Karpas-422 (cell line): Measurements from ENCODE around the gene DHRS11. TPM values are rescaled to one million over a fixed set of nuclear protein-coding genes. Genes with fewer than 3 reads are reported as not detected.

ENCODE experiments used
- DNase-seq: peaks from one replicate; pipeline ENCODE4 v3.0.0-alpha.2; 2015
- H2AFZ ChIP-seq: fragments of 200-600 bp; sonication (generic); 2 replicates; pipeline ENCODE4 v1.6.1; 2014; ENCODE audit warnings: antibody characterized with exemption, low read length, mixed read lengths
- H3K27ac ChIP-seq: fragments of 200-600 bp; sonication (generic); 2 replicates; pipeline ENCODE4 v1.5.1; 2014; ENCODE audit warnings: mild to moderate bottlenecking, low read length, moderate library complexity
- H3K27me3 ChIP-seq: fragments of 200-600 bp; sonication (generic); 2 replicates; pipeline ENCODE4 v1.6.1; 2014; ENCODE audit warnings: low read length, mixed read lengths
- H3K36me3 ChIP-seq: fragments of 200-600 bp; sonication (generic); 2 replicates; pipeline ENCODE4 v1.6.1; 2014; ENCODE audit warnings: low read length, mixed read lengths; ENCODE audit not compliant: insufficient read depth
- H3K4me1 ChIP-seq: fragments of 200-600 bp; sonication (generic); 2 replicates; pipeline ENCODE4 v1.6.1; 2014; ENCODE audit warnings: mild to moderate bottlenecking, low read length, mixed read lengths
- H3K4me2 ChIP-seq: fragments of 200-600 bp; sonication (generic); 2 replicates; pipeline ENCODE4 v1.6.1; 2014; ENCODE audit warnings: low read length, low read depth, mild to moderate bottlenecking; ENCODE audit not compliant: poor library complexity, severe bottlenecking
- H3K4me3 ChIP-seq: fragments of 200-600 bp; sonication (generic); 2 replicates; pipeline ENCODE4 v1.5.1; 2014; ENCODE audit warnings: mild to moderate bottlenecking, antibody characterized with exemption, low read length, mixed read lengths
- H3K79me2 ChIP-seq: fragments of 200-600 bp; sonication (generic); 2 replicates; pipeline ENCODE4 v1.6.1; 2014; ENCODE audit warnings: mild to moderate bottlenecking, low read length, mixed read lengths
- H3K9ac ChIP-seq: fragments of 200-600 bp; sonication (generic); 2 replicates; pipeline ENCODE4 v1.6.0; 2014; ENCODE audit warnings: low read length
- H3K9me2 ChIP-seq: fragments of 200-600 bp; sonication (generic), shearing (Covaris generic); replicated peaks from 2 replicates; pipeline ENCODE4 v1.6.0; 2014; ENCODE audit warnings: mild to moderate bottlenecking, low read length, moderate library complexity; ENCODE audit not compliant: insufficient read depth
- H3K9me3 ChIP-seq: fragments of 300-700, 200-600 bp; sonication (generic); 2 replicates; pipeline ENCODE4 v1.6.1; 2014; ENCODE audit warnings: low read length, mixed read lengths
- H4K20me1 ChIP-seq: fragments of 200-600 bp; sonication (generic); 2 replicates; pipeline ENCODE4 v1.6.1; 2014; ENCODE audit warnings: mild to moderate bottlenecking, antibody characterized with exemption, low read length, low read depth; ENCODE audit not compliant: insufficient read depth
- total RNA-seq: library from RNA; depleted of rRNA; stranded (reverse); fragments of >200 nt; shearing (Covaris generic); gene quantifications from 2 replicates; pipeline ENCODE4 v1.2.3, GENCODE V29; 2014; ENCODE audit warnings: low replicate concordance

DHRS11 gene
- total RNA-seq, 1 experiment from 2014 or later: 13.6 TPM

DNA sequence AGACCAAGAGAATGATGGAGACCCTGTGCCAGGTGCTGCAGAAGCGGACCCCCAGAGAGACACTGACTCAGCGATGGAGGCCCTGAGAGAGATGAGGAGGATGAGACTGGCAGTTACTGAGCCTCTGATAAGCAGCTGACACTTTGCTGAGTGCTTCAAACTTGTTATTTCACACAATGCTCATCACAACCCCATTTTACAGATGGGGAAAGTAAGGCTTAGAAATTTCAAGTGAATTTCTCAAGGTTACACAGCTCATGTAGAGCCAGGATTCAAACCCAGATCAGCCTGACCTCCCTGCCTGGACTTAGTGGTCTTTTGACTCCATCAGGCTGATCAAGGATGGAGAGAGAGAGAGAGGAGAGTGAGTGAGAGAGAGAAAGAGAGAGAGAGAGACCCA lies 36.9 kb downstream of the DHRS11 start:
- Histone ChIP-seq H3K9me3 (no peaks in the 10 kb centered on the region), H3K9ac (no peak overlapping the region)
- DNase-seq: no peak

DNA sequence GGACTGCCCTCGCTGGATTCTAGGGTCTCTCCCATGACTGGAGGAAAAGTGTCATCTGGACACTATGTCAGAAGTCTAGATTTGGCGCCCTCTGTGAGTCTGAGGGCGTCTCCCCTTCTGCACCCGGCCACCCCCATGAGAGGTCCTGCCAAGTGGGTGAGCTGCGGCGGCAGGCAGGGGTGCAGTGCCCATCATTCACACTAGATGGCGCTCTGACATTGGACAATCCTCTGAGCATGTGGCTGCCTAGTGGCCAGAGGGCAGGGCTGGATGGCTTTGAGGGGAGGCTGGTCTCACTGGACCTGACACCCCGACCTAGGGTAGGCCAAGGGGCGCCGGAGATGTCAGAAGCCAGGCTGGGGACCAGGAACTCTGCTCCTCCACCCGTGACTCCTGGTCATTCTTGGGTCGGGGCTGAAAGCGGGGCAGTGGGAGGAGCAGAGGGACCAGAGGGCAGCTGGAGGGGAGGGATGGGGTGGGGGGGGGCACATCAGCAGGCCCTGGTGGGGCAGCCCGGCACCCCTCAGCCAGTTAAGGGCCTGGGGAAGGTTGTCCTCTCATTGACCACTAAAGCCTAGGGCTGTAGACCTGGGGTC lies 37.7 kb downstream of the DHRS11 start:
- Histone ChIP-seq H3K36me3 (no peaks in the 10 kb centered on the region), H3K9me2 (no peaks in the 10 kb centered on the region), H3K27ac (no peak overlapping the region), H3K79me2 (no peaks in the 10 kb centered on the region), H3K9ac (no peak overlapping the region), H3K4me1 (peaks cover 22% of the 10 kb centered on the region), H3K9me3 (no peaks in the 10 kb centered on the region), H3K4me2 (no peak overlapping the region), H4K20me1 (peaks cover 25% of the 10 kb centered on the region; the same call in 1 of the 2 replicates), H3K27me3 (no peaks in the 10 kb centered on the region; the same call in 1 of the 2 replicates), H3K4me3 (no peak overlapping the region), H2AFZ (no peak overlapping the region)
- peak; percentile 93 for DNase-seq

More for the DNA sequence above, 36.9 kb downstream of the DHRS11 start:
- Histone ChIP-seq H3K4me3 (no peak overlapping the region), H4K20me1 (peaks cover 25% of the 10 kb centered on the region; the same call in 1 of the 2 replicates), H3K9me2 (no peaks in the 10 kb centered on the region), H3K36me3 (no peaks in the 10 kb centered on the region), H3K4me2 (no peak overlapping the region), H2AFZ (no peak overlapping the region), H3K79me2 (no peaks in the 10 kb centered on the region), H3K4me1 (peaks cover 22% of the 10 kb centered on the region), H3K27me3 (no peaks in the 10 kb centered on the region; the same call in 1 of the 2 replicates), H3K27ac (no peak overlapping the region)

DNA sequence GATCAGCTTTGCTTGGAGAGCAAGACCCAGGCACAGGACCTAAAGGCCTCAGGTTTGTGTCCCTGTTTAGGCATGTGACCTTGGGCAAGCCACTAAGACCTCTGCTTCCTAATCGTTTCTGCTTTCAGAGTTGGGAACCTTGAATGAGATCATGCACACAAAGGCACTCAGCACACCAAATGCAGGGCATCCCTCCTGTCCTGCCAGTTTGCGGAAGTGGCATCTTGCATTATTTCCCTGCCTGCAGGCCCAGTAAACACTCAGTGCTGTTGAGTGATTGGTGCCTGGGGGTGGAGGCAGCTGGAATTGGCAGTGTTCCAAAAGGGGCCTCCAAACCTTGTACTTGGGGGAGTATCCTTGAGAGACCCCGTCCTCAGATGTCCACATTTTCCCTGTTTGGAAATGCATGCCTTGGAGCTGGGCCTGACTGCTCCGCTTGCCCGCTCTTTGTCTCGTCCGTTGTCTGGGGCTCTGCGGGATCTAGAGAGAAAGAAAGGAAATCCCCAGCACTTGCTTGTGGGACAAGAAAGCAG lies 38.4 kb downstream of the DHRS11 start:
- Histone ChIP-seq H3K4me1 (peaks cover 22% of the 10 kb centered on the region), H3K9me3 (no peaks in the 10 kb centered on the region), H3K9me2 (no peaks in the 10 kb centered on the region), H3K79me2 (no peaks in the 10 kb centered on the region), H3K27me3 (no peaks in the 10 kb centered on the region; the same call in 1 of the 2 replicates), H4K20me1 (peaks cover 25% of the 10 kb centered on the region; the same call in 1 of the 2 replicates), H3K9ac (no peak overlapping the region), H3K36me3 (no peaks in the 10 kb centered on the region), H3K4me3 (no peak overlapping the region), H3K27ac (no peak overlapping the region), H2AFZ (no peak overlapping the region), H3K4me2 (peak overlapping the region; percentile 29)
- no peak for DNase-seq

DNA sequence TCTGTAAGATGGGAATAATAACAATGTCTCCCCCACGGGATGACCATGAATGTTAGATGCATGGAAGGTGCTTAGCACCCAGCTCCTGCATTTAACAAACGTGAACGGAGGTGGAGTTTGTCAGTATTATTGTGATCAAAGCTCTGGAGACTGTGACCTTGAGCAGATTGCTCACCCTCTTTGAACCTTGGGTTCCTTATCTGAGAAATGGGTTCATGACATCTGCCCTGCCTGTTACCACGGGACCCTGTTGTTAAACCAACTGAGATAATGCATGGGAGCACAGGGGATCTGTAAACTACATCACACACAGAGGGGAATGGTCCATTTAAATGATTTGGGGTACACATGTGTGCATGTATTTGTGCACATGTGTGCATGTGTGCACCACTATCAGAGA lies 39.3 kb downstream of the DHRS11 start:
- Histone ChIP-seq H3K4me2 (no peak overlapping the region), H3K4me3 (no peak overlapping the region), H3K79me2 (no peaks in the 10 kb centered on the region), H3K4me1 (peaks cover 22% of the 10 kb centered on the region), H4K20me1 (peaks cover 25% of the 10 kb centered on the region; the same call in 1 of the 2 replicates), H3K9me2 (no peaks in the 10 kb centered on the region), H3K9ac (no peak overlapping the region), H2AFZ (no peak overlapping the region), H3K9me3 (no peaks in the 10 kb centered on the region), H3K27ac (no peak overlapping the region), H3K27me3 (no peaks in the 10 kb centered on the region; the same call in 1 of the 2 replicates), H3K36me3 (no peaks in the 10 kb centered on the region)
- DNase-seq: no peak

DNA sequence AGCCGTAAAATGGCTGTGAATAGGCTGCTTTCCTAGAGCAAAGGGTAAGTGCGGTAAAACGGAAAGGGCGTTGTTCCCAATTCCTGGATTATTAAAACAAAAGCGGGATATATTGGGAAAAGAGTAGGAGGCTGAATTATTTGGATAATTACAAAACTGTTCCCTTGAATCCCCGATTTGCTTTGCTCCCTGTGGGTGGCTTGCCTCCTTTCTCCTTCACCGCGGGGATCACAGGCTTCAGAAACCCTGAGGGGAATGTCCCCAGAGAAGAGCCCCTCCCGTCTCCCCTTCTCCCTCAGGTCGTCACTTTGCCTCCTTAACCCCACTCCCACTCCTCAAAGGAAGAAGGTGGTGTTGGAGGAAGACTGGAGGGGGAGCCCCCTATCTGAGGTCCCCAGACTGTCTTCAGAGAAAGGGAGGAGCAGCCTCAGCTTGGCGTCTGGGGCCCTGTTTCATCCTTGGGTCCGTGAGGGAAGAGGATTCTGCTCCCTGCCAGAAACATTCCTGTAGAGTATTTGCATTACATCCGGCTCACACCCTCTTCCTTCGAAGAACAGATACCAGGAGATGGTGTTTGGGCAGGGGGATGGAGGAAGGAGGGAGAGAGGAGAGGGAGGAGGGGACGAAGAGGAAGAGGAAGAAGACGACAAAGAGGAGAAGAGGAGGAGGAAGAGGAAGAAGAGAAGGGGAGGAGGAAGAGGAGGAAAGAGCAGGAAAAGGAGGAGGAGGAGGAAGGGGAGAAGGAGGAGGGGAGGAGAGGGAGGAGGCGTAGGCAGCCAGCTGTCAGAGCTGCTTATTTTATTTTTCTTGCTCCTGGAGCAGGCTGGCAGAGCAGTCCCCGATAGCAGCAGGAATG lies 41.5 kb downstream of the DHRS11 start:
- H2AFZ ChIP-seq: no peak overlapping the region
- no peak overlapping the region for H3K9ac ChIP-seq
- no peak overlapping the region for H3K4me3 ChIP-seq
- H3K27ac ChIP-seq: no peak overlapping the region
- H4K20me1 ChIP-seq: peaks cover 25% of the 10 kb centered on the region; the same call in 1 of the 2 replicates
- no peaks in the 10 kb centered on the region for H3K36me3 ChIP-seq
- no peaks in the 10 kb centered on the region for H3K9me2 ChIP-seq
- no peaks in the 10 kb centered on the region; the same call in 1 of the 2 replicates for H3K27me3 ChIP-seq
- DNase-seq: no peak
- no peaks in the 10 kb centered on the region for H3K79me2 ChIP-seq
- no peak overlapping the region for H3K4me2 ChIP-seq
- H3K4me1 ChIP-seq: peaks cover 22% of the 10 kb centered on the region
- H3K9me3 ChIP-seq: no peaks in the 10 kb centered on the region

DNA sequence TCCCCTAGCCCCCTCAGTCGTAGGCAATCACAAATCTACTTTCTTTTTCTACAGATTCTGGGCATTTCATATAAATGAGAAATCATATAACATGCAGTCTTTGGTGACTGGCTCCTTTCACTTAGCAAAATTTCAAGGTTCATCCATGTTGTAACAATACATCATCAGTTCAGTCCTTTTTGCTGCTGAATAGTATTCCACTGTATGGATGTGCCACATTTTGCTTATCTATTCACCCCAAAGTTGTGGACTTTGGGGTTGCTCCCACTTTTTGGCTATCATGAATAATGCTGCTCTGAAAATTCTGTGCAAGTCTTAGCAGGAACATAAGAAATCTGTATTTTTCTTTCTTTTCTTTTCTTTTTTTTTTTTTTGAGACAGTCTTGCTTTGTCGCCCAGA lies 48.7 kb downstream of the DHRS11 start:
- Histone ChIP-seq H3K36me3 (no peaks in the 10 kb centered on the region), H3K9me2 (no peaks in the 10 kb centered on the region), H3K9me3 (no peaks in the 10 kb centered on the region), H2AFZ (no peak overlapping the region), H3K4me3 (no peak overlapping the region), H3K79me2 (no peaks in the 10 kb centered on the region), H3K27me3 (no peaks in the 10 kb centered on the region), H3K4me1 (no peaks in the 10 kb centered on the region), H3K9ac (no peak overlapping the region), H3K4me2 (no peak overlapping the region), H4K20me1 (no peaks in the 10 kb centered on the region; the same call in 1 of the 2 replicates), H3K27ac (no peak overlapping the region)
- no peak for DNase-seq

DNA sequence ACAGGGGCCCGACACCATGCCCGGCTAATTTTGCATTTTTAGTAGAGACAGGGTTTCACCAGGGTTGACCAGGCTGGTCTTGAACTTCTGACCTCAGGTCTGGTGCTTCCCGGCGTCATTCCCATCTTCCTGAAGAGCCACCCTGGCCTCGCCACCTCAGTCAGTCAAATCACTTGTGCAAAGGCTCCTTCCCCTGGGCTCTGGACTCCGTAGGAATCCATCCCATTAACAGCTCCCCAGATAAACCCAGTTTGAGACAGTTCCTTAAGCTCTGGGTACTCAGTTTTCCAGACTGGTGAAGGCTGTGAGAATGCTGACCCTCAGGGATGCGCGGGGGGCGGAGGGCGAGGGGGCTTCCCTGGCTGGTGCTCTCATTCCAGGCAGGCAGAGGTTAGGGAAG lies 49.2 kb downstream of the DHRS11 start:
- no peaks in the 10 kb centered on the region for H3K9me3 ChIP-seq
- no peak overlapping the region for H3K27ac ChIP-seq
- H4K20me1 ChIP-seq: no peaks in the 10 kb centered on the region; the same call in 1 of the 2 replicates
- no peaks in the 10 kb centered on the region for H3K27me3 ChIP-seq
- no peaks in the 10 kb centered on the region for H3K4me1 ChIP-seq
- DNase-seq: no peak
- no peak overlapping the region for H3K9ac ChIP-seq
- H3K79me2 ChIP-seq: no peaks in the 10 kb centered on the region
- H3K4me2 ChIP-seq: no peak overlapping the region
- no peak overlapping the region for H2AFZ ChIP-seq
- no peaks in the 10 kb centered on the region for H3K36me3 ChIP-seq
- H3K9me2 ChIP-seq: no peaks in the 10 kb centered on the region
- H3K4me3 ChIP-seq: no peak overlapping the region

DNA sequence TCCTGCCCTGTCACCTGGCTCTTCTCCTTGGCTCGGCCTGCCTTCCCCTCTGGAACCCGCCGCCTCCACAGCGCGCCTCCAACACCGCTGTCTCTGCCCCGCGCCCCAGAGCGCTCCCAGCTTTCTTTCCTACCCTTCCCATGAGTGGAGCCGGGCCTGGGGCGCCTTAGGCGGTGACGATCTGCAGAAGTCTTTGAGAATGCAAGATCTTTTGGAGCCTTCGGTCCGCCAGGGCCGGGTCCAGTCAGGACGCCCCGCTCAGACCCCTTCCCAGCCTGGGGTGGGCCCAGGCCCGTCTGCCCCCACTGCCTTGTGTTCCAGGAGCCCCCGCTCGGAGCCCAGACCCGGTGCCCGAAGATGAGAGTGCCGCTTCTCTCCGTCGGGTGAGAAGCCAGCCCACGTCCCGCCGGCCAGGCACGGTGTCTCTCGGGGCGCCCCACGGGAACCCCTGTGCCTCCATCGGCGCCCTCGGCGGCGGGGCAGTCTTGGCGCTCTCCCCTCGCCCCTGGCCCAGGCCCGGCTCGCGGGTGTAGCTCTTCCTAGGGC lies 49.7 kb downstream of the DHRS11 start:
- H3K4me3 ChIP-seq: no peak overlapping the region
- DNase-seq: no peak
- no peak overlapping the region for H3K9ac ChIP-seq
- H3K79me2 ChIP-seq: no peaks in the 10 kb centered on the region
- no peaks in the 10 kb centered on the region for H3K9me2 ChIP-seq
- H3K4me1 ChIP-seq: no peaks in the 10 kb centered on the region
- no peak overlapping the region for H3K27ac ChIP-seq
- no peaks in the 10 kb centered on the region; the same call in 1 of the 2 replicates for H4K20me1 ChIP-seq
- no peaks in the 10 kb centered on the region for H3K36me3 ChIP-seq
- no peaks in the 10 kb centered on the region for H3K27me3 ChIP-seq
- H3K4me2 ChIP-seq: no peak overlapping the region
- H2AFZ ChIP-seq: no peak overlapping the region
- no peaks in the 10 kb centered on the region for H3K9me3 ChIP-seq
